Neural cell (in vitro differentiated cells): ENCODE results near the gene TAS2R41. TPM values are rescaled to one million over a fixed set of nuclear protein-coding genes. Genes with fewer than 3 reads are reported as not detected.

Experiments
- H2AFZ ChIP-seq: fragments of 200-600, 300-800 bp; sonication (generic), shearing (Covaris generic); 2 replicates; pipeline ENCODE4 v1.6.0; 2014; ENCODE audit warnings: low read depth, mild to moderate bottlenecking, antibody characterized with exemption, low read length, moderate library complexity
- H3F3A ChIP-seq: fragments of 200-600 bp; shearing (Covaris generic); 2 replicates; pipeline ENCODE4 v1.6.1; 2016; ENCODE audit warnings: mild to moderate bottlenecking, moderate library complexity, mixed read lengths, antibody characterized with exemption, low read length; ENCODE audit not compliant: insufficient read depth, poor library complexity, severe bottlenecking
- H3K27ac ChIP-seq: fragments of 200-600, 300-800 bp; sonication (generic), shearing (Covaris generic); 2 replicates; pipeline ENCODE4 v1.5.1; 2014; ENCODE audit warnings: mild to moderate bottlenecking, low read length, moderate library complexity
- H3K27me3 ChIP-seq: fragments of 300-800, 200-600 bp; sonication (generic), shearing (Covaris generic); 2 replicates; pipeline ENCODE4 v1.6.0; 2014; ENCODE audit warnings: mild to moderate bottlenecking, low read depth, low read length, moderate library complexity; ENCODE audit not compliant: insufficient read depth
- H3K36me3 ChIP-seq: fragments of 300-800, 200-600 bp; sonication (generic), shearing (Covaris generic); 2 replicates; pipeline ENCODE4 v1.5.1; 2014; ENCODE audit warnings: mild to moderate bottlenecking, antibody characterized with exemption, low read length, moderate library complexity; ENCODE audit not compliant: insufficient read depth
- H3K4me2 ChIP-seq: fragments of 300-800, 200-600 bp; sonication (generic), shearing (Covaris generic); 2 replicates; pipeline ENCODE4 v1.6.0; 2014; ENCODE audit warnings: mild to moderate bottlenecking, low read length
- H3K4me3 ChIP-seq: fragments of 300-800, 200-600 bp; sonication (generic), shearing (Covaris generic); 2 replicates; pipeline ENCODE4 v1.5.1; 2014; ENCODE audit warnings: mild to moderate bottlenecking, low read length, moderate library complexity
- H3K79me2 ChIP-seq: fragments of 200-600 bp; shearing (Covaris generic); replicated peaks from 2 replicates; pipeline ENCODE4 v1.6.0; 2014; ENCODE audit warnings: mild to moderate bottlenecking, low read length, moderate library complexity; ENCODE audit not compliant: insufficient read depth
- H3K9ac ChIP-seq: fragments of 300-800, 200-600 bp; sonication (generic), shearing (Covaris generic); 2 replicates; pipeline ENCODE4 v1.6.1; 2016; ENCODE audit warnings: mild to moderate bottlenecking, low read length, mixed read lengths
- H3K9me2 ChIP-seq: fragments of 200-600 bp; shearing (Covaris generic); 2 replicates; pipeline ENCODE4 v1.6.1; 2016; ENCODE audit warnings: mild to moderate bottlenecking, low read length, mixed read lengths; ENCODE audit not compliant: insufficient read depth
- H3K9me3 ChIP-seq: fragments of 200-600, 300-800 bp; sonication (generic), shearing (Covaris generic); 2 replicates; pipeline ENCODE4 v1.6.1; 2016; ENCODE audit warnings: mild to moderate bottlenecking, mixed run types, low read length, moderate library complexity, mixed read lengths
- H4K20me1 ChIP-seq: fragments of 200-600 bp; shearing (Covaris generic); 2 replicates; pipeline ENCODE4 v1.6.1; 2016; ENCODE audit warnings: mild to moderate bottlenecking, mixed run types; ENCODE audit not compliant: insufficient read depth
- EP300 ChIP-seq: fragments of 450-650 bp; conservative IDR thresholded peaks from 2 replicates; pipeline ENCODE4 v1.6.1; 2014; ENCODE audit warnings: antibody characterized with exemption, mild to moderate bottlenecking, moderate library complexity; ENCODE audit not compliant: poor library complexity, severe bottlenecking
- EZH2 ChIP-seq: fragments of 200-600, 300-800 bp; shearing (Covaris generic), sonication (generic); IDR thresholded peaks from 2 replicates; pipeline ENCODE4 v1.6.1; 2014; ENCODE audit warnings: antibody characterized with exemption, low read length, borderline replicate concordance, mild to moderate bottlenecking; ENCODE audit not compliant: insufficient read depth, poor library complexity, severe bottlenecking
- MXI1 ChIP-seq: fragments of 450-650 bp; conservative IDR thresholded peaks from 2 replicates; pipeline ENCODE4 v1.6.1; 2014; ENCODE audit warnings: antibody characterized with exemption, mild to moderate bottlenecking; ENCODE audit not compliant: poor library complexity, severe bottlenecking
- POLR2AphosphoS5 ChIP-seq: IDR thresholded peaks from 2 replicates; pipeline ENCODE4 v1.6.1; 2012
- RAD21 ChIP-seq: fragments of 450-650 bp; conservative IDR thresholded peaks from 2 replicates; pipeline ENCODE4 v1.6.1; 2014; ENCODE audit warnings: antibody characterized with exemption, mild to moderate bottlenecking, moderate library complexity
- SMC3 ChIP-seq: fragments of 450-650 bp; conservative IDR thresholded peaks from 2 replicates; pipeline ENCODE4 v1.6.1; 2014; ENCODE audit warnings: antibody characterized with exemption, mild to moderate bottlenecking, moderate library complexity; ENCODE audit not compliant: poor library complexity
- TAF1 ChIP-seq: IDR thresholded peaks from 2 replicates; pipeline ENCODE4 v1.6.1; 2012; ENCODE audit warnings: low read depth
- polyA plus RNA-seq: library from polyadenylated mRNA; depleted of rRNA; stranded (reverse); fragments of >200 nt; gene quantifications from 2 replicates; pipeline ENCODE4 v1.2.3, GENCODE V29; 2014
- TF ChIP-seq, protein P1 (sequence below): fragments of 450-650 bp; IDR thresholded peaks from 2 replicates; pipeline ENCODE4 v1.5.1; 2014; ENCODE audit warnings: antibody characterized with exemption, mild to moderate bottlenecking, moderate library complexity; ENCODE audit not compliant: poor library complexity, severe bottlenecking
- TF ChIP-seq, protein P2 (sequence below): IDR thresholded peaks from 2 replicates; pipeline ENCODE4 v1.6.1; 2012; ENCODE audit warnings: borderline replicate concordance

TAS2R41 gene
- polyA plus RNA-seq, 1 donor from 2014 or later = not detected

DNA sequence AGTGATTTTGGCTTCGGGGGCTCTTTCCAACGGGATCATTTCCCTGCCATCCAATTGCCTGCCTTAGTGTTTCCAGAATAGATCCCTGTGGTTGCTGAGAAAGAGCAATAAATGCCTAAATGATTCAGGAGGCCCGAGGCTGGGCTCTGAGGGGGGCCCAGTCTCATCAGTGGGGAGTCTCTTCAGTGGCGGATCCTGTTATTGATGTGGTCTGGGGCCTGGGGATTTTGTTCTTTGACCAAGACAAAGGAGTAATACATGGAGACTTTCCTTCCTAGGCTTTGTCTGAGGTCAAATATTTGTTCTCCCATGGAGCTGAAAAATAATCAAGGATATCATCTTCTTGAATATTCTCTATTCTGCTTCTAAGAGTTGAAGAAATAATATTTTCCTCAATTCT is 40.8 kb downstream of the TAS2R41 start:
- Histone ChIP-seq H3K4me2 (no peak overlapping the region), H3K27ac (no peak overlapping the region)
- TF ChIP-seq RAD21 (no peak), EZH2 (no peak), TAF1 (no peak), SMC3 (no peak), POLR2AphosphoS5 (no peak), MXI1 (no peak), EP300 (no peak)
- TF ChIP-seq, protein P1, sequence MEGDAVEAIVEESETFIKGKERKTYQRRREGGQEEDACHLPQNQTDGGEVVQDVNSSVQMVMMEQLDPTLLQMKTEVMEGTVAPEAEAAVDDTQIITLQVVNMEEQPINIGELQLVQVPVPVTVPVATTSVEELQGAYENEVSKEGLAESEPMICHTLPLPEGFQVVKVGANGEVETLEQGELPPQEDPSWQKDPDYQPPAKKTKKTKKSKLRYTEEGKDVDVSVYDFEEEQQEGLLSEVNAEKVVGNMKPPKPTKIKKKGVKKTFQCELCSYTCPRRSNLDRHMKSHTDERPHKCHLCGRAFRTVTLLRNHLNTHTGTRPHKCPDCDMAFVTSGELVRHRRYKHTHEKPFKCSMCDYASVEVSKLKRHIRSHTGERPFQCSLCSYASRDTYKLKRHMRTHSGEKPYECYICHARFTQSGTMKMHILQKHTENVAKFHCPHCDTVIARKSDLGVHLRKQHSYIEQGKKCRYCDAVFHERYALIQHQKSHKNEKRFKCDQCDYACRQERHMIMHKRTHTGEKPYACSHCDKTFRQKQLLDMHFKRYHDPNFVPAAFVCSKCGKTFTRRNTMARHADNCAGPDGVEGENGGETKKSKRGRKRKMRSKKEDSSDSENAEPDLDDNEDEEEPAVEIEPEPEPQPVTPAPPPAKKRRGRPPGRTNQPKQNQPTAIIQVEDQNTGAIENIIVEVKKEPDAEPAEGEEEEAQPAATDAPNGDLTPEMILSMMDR = no peak
- TF ChIP-seq, protein P2, sequence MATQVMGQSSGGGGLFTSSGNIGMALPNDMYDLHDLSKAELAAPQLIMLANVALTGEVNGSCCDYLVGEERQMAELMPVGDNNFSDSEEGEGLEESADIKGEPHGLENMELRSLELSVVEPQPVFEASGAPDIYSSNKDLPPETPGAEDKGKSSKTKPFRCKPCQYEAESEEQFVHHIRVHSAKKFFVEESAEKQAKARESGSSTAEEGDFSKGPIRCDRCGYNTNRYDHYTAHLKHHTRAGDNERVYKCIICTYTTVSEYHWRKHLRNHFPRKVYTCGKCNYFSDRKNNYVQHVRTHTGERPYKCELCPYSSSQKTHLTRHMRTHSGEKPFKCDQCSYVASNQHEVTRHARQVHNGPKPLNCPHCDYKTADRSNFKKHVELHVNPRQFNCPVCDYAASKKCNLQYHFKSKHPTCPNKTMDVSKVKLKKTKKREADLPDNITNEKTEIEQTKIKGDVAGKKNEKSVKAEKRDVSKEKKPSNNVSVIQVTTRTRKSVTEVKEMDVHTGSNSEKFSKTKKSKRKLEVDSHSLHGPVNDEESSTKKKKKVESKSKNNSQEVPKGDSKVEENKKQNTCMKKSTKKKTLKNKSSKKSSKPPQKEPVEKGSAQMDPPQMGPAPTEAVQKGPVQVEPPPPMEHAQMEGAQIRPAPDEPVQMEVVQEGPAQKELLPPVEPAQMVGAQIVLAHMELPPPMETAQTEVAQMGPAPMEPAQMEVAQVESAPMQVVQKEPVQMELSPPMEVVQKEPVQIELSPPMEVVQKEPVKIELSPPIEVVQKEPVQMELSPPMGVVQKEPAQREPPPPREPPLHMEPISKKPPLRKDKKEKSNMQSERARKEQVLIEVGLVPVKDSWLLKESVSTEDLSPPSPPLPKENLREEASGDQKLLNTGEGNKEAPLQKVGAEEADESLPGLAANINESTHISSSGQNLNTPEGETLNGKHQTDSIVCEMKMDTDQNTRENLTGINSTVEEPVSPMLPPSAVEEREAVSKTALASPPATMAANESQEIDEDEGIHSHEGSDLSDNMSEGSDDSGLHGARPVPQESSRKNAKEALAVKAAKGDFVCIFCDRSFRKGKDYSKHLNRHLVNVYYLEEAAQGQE = no peak

DNA sequence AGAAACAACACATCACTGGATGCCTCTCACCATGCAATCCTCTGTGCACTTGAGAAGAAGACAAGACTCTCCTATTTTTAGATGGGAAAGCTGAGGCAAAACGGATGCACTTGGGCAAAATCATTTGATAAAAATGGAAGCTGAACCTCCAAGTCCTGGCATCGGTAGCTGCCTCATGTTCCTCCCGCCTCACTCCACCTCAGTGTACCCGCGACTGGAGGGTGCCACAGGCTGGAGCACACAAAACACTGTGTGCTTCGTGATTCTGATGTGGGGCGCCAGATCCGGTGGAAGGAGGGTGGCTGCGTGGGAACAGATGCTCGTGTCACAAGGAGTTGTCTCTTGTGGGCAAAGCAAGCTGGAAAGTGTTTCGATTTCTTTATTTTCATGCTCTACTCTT is 41.3 kb downstream of the TAS2R41 start:
- Histone ChIP-seq H3K27me3 (no peaks in the 10 kb centered on the region), H3K9ac (no peak overlapping the region), H3K79me2 (no peaks in the 10 kb centered on the region), H3K27ac (no peak overlapping the region), H3F3A (no peaks in the 10 kb centered on the region), H2AFZ (no peak overlapping the region), H3K36me3 (no peaks in the 10 kb centered on the region), H3K9me2 (no peaks in the 10 kb centered on the region), H3K4me2 (no peak overlapping the region), H3K4me3 (no peak overlapping the region), H4K20me1 (no peaks in the 10 kb centered on the region), H3K9me3 (no peaks in the 10 kb centered on the region)
- TF ChIP-seq TAF1 (no peak), MXI1 (no peak), SMC3 (no peak), POLR2AphosphoS5 (no peak), EP300 (no peak), EZH2 (no peak), RAD21 (no peak)
- TF ChIP-seq, protein P1 = no peak
- TF ChIP-seq, protein P2 = no peak

More for the DNA sequence above, 40.8 kb downstream of the TAS2R41 start:
- no peaks in the 10 kb centered on the region for H3K9me3 ChIP-seq
- no peaks in the 10 kb centered on the region for H3K9me2 ChIP-seq
- no peaks in the 10 kb centered on the region for H3K79me2 ChIP-seq
- H2AFZ ChIP-seq = no peak overlapping the region
- no peaks in the 10 kb centered on the region for H3K27me3 ChIP-seq
- H3K9ac ChIP-seq = no peak overlapping the region
- H4K20me1 ChIP-seq = no peaks in the 10 kb centered on the region
- H3K36me3 ChIP-seq = no peaks in the 10 kb centered on the region
- H3K4me3 ChIP-seq = no peak overlapping the region
- H3F3A ChIP-seq = no peaks in the 10 kb centered on the region
